NB4 (cell line): Measurements from ENCODE around the gene CLDN22.

Experiments
- POLR2A ChIP-seq: IDR thresholded peaks from 2 replicates; pipeline ENCODE4 v1.6.1; 2011; ENCODE audit warnings: mild to moderate bottlenecking; ENCODE audit not compliant: insufficient read length; ENCODE audit errors: extremely low read depth
- TF ChIP-seq, protein P1 (sequence below): IDR thresholded peaks from one replicate; pipeline ENCODE4 v1.5.1; 2012; ENCODE audit warnings: low read depth, low read length
- TF ChIP-seq, protein P2 (sequence below): IDR thresholded peaks from 2 replicates; pipeline ENCODE4 v1.6.1; 2011; ENCODE audit warnings: low read depth, low read length

DNA sequence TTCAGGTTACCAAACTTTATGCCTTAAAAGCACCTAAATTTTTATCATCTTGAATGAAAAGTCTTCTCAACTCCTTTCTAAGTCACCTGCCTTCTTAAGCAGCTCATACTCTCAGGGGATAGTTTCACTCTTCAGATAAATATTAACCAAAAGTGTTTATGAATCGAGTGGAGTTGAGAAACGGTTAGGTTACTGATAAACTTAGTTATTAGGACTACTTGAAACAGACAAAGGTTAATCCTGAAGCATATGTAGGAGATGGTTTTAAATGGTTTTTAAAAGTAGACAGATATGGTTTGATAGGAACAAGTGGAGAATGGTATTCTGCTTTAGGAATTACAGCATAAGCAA is 32.8 kb downstream of the CLDN22 start:
- TF ChIP-seq, protein P1, sequence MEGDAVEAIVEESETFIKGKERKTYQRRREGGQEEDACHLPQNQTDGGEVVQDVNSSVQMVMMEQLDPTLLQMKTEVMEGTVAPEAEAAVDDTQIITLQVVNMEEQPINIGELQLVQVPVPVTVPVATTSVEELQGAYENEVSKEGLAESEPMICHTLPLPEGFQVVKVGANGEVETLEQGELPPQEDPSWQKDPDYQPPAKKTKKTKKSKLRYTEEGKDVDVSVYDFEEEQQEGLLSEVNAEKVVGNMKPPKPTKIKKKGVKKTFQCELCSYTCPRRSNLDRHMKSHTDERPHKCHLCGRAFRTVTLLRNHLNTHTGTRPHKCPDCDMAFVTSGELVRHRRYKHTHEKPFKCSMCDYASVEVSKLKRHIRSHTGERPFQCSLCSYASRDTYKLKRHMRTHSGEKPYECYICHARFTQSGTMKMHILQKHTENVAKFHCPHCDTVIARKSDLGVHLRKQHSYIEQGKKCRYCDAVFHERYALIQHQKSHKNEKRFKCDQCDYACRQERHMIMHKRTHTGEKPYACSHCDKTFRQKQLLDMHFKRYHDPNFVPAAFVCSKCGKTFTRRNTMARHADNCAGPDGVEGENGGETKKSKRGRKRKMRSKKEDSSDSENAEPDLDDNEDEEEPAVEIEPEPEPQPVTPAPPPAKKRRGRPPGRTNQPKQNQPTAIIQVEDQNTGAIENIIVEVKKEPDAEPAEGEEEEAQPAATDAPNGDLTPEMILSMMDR = no peak
- no peak for TF ChIP-seq POLR2A
- TF ChIP-seq, protein P2, sequence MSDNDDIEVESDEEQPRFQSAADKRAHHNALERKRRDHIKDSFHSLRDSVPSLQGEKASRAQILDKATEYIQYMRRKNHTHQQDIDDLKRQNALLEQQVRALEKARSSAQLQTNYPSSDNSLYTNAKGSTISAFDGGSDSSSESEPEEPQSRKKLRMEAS = no peak
